ENCODE data around the gene CD34.

The CD34 gene

GRCh38 chr1:207833381-207833780 is 77.5 kb downstream of the CD34 start:
- H3K9me3 ChIP-seq (ENCODE audit: control insufficient read depth, insufficient read depth, low read depth, low read length) = no peaks in the 10 kb centered on the region
- H3K36me3 ChIP-seq (ENCODE audit: control insufficient read depth in 2 of 2, insufficient read depth in 1 of 2, low read length in 2 of 2) = peaks cover 0 to 20% of the 10 kb centered on the region in 2 experiments; a peak in 1 of 3 replicates
- no peaks in the 10 kb centered on the region for H3K4me1 ChIP-seq (ENCODE audit: control insufficient read depth, insufficient read depth, low read length)
- TF ChIP-seq ZNF155 (tag by site-specific recombination; IDR thresholded peaks at IDR 0.05) (no peak), ZNF335 (tag by site-specific recombination; conservative IDR thresholded peaks at IDR 0.05) (no peak), ZIC2 (tag by site-specific recombination; IDR thresholded peaks at IDR 0.05) (no peak), ZNF266 (tag by site-specific recombination; IDR thresholded peaks at IDR 0.05; ENCODE audit: low read depth) (no peak), TCF7L2 (IDR thresholded peaks at IDR 0.05; ENCODE audit: borderline replicate concordance, low read depth, low read length) (no peak), ZNF174 (tag by site-specific recombination; IDR thresholded peaks at IDR 0.05) (no peak), ZNF24 (tag by site-specific recombination; IDR thresholded peaks at IDR 0.05) (no peak), KLF9 (tag by site-specific recombination; IDR thresholded peaks at IDR 0.05; ENCODE audit: low read depth) (no peak), ZSCAN18 (tag by site-specific recombination; IDR thresholded peaks at IDR 0.05) (no peak), ZNF214 (tag by site-specific recombination; IDR thresholded peaks at IDR 0.05; ENCODE audit: borderline replicate concordance) (no peak), ZNF140 (tag by site-specific recombination; IDR thresholded peaks at IDR 0.05) (no peak)
- TF ChIP-seq, protein P1, sequence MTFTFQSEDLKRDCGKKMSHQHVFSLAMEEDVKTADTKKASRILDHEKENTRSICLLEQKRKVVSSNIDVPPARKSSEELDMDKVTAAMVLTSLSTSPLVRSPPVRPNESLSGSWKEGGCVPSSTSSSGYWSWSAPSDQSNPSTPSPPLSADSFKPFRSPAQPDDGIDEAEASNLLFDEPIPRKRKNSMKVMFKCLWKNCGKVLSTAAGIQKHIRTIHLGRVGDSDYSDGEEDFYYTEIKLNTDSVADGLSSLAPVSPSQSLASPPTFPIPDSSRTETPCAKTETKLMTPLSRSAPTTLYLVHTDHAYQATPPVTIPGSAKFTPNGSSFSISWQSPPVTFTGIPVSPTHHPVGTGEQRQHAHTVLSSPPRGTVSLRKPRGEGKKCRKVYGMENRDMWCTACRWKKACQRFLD (tag by site-specific recombination; IDR thresholded peaks at IDR 0.05) = no peak
- H3K4me3 ChIP-seq (ENCODE audit: low read depth, low read length) = no peak overlapping the region
- ChIA-PET CTCF (interaction anchor here (0.6 to 6.1 kb wide), 4 partner anchors 36 to 1315 kb away, joined by 3 to 27 read pairs (median 4); no protein-coding TSS in a partner anchor), POLR2A (no interaction called here)
- no peak overlapping the region for H3K27ac ChIP-seq (ENCODE audit: extremely low read depth, low read depth, low read length)

DNA sequence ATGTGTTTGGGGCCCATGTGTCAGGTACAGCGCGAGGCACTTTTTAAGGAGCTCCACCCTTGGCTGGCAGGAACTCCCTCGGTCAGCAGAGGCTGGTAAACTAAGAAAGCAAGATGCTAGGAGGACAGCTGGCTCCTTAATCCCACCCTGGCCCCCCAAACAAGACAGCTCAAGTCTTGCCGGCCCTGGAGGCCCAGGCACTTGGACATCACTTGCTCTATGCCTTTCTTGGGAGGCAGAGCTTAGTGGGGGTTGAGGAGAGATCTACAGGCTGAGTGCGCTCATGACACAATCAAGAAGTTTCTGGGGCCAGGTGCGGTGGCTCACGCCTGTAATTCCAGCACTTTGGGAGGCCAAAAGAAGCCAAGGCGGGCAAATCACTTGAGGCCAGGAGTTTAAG is 78.1 kb downstream of the CD34 start:
- H3K27ac ChIP-seq (ENCODE audit: extremely low read depth, low read depth, low read length) = no peak overlapping the region
- TF ChIP-seq MEIS1 (CRISPR knock-in tag; IDR thresholded peaks at IDR 0.05; ENCODE audit: borderline replicate concordance) = no peak
- H3K9me3 ChIP-seq (ENCODE audit: control insufficient read depth, insufficient read depth, low read depth, low read length) = no peaks in the 10 kb centered on the region
- no peaks in the 10 kb centered on the region for H3K4me1 ChIP-seq (ENCODE audit: control insufficient read depth, insufficient read depth, low read length)
- H3K4me3 ChIP-seq (ENCODE audit: low read depth, low read length) = no peak overlapping the region
- CTCF ChIA-PET = interaction anchor here (1.4 to 6.1 kb wide), 2 partner anchors 36 to 130 kb away, joined by 6 to 27 read pairs; no protein-coding TSS in a partner anchor
- peaks cover 0 to 20% of the 10 kb centered on the region in 2 experiments; a peak in 1 of 3 replicates for H3K36me3 ChIP-seq (ENCODE audit: control insufficient read depth in 2 of 2, insufficient read depth in 1 of 2, low read length in 2 of 2)
- POLR2A ChIA-PET = interaction anchor here (1.1 kb wide), 1 partner anchor 10 kb away, joined by 3 read pairs; no protein-coding TSS in a partner anchor

GRCh38 chr1:207831517-207832327 is 79.2 kb downstream of the CD34 start:
- POLR2A ChIA-PET = interaction anchor here (1.1 kb wide), 1 partner anchor 9 kb away, joined by 3 read pairs; no protein-coding TSS in a partner anchor
- Histone ChIP-seq H3K9me3 (ENCODE audit: control insufficient read depth, insufficient read depth, low read depth, low read length) (no peaks in the 10 kb centered on the region), H3K4me1 (ENCODE audit: control insufficient read depth, insufficient read depth, low read length) (no peaks in the 10 kb centered on the region), H3K27ac (ENCODE audit: extremely low read depth, low read depth, low read length) (no peak overlapping the region), H3K4me3 (ENCODE audit: low read depth, low read length) (no peak overlapping the region), H3K36me3 (ENCODE audit: control insufficient read depth in 2 of 2, insufficient read depth in 1 of 2, low read length in 2 of 2) (peaks cover 0 to 24% of the 10 kb centered on the region in 2 experiments; a peak in 1 of 3 replicates)
- CTCF ChIA-PET = interaction anchor here (1.4 to 6.1 kb wide), 2 partner anchors 37 to 131 kb away, joined by 6 to 27 read pairs; no protein-coding TSS in a partner anchor
- TF ChIP-seq KLF9 (tag by site-specific recombination; IDR thresholded peaks at IDR 0.05; ENCODE audit: low read depth) (no peak), BCL6B (tag by site-specific recombination; IDR thresholded peaks at IDR 0.05) (no peak), ZNF174 (tag by site-specific recombination; IDR thresholded peaks at IDR 0.05) (no peak)
- TF ChIP-seq, protein P2, sequence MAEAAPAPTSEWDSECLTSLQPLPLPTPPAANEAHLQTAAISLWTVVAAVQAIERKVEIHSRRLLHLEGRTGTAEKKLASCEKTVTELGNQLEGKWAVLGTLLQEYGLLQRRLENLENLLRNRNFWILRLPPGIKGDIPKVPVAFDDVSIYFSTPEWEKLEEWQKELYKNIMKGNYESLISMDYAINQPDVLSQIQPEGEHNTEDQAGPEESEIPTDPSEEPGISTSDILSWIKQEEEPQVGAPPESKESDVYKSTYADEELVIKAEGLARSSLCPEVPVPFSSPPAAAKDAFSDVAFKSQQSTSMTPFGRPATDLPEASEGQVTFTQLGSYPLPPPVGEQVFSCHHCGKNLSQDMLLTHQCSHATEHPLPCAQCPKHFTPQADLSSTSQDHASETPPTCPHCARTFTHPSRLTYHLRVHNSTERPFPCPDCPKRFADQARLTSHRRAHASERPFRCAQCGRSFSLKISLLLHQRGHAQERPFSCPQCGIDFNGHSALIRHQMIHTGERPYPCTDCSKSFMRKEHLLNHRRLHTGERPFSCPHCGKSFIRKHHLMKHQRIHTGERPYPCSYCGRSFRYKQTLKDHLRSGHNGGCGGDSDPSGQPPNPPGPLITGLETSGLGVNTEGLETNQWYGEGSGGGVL (tag by site-specific recombination; IDR thresholded peaks at IDR 0.05) = no peak

Data from HEK293 (cell line).